Psoas muscle (tissue), 8 donors: ENCODE results near the gene PAM16. TPM values are rescaled to one million over a fixed set of nuclear protein-coding genes. Genes with fewer than 3 reads are reported as not detected.
"Not testable (repeated sequence)": the region's sequence is repeated elsewhere in the genome, so short reads cannot be mapped to it uniquely, and the experiment has no call there.

Experiments used
- ATAC-seq, 4 donors: fragments of 200-7000 bp; cut with Tn5 transposase; one replicate each; pipeline ENCODE4 v1.9.1; 2020; ENCODE audit warnings: moderate library complexity in 3 of 4, mild to moderate bottlenecking in 2 of 4
- DNase-seq, 2 donors: peaks; one replicate each; pipeline ENCODE4 v3.0.0-alpha.2; 2020
- H3K27ac ChIP-seq: fragments of 200-600 bp; one replicate; pipeline ENCODE4 v1.8.0; 2022
- H3K27me3 ChIP-seq, 3 donors: fragments of 200-600 bp in 1 of 3; one replicate each; pipeline versions ENCODE4 v1.6.1 to v1.8.0; 2013 to 2022; ENCODE audit warnings: low read length in 2 of 3, mild to moderate bottlenecking in 2 of 3, moderate library complexity in 1 of 3; ENCODE audit not compliant: insufficient read depth in 3 of 3
- H3K36me3 ChIP-seq, 2 donors: fragments of 200-600 bp in 1 of 2; one replicate each; pipeline versions ENCODE4 v1.6.1 to v1.8.0; 2013 to 2022; ENCODE audit warnings: low read depth in 1 of 2, mild to moderate bottlenecking in 1 of 2, moderate library complexity in 1 of 2; ENCODE audit not compliant: insufficient read depth in 1 of 2
- H3K4me1 ChIP-seq: fragments of 200-600 bp; one replicate; pipeline ENCODE4 v1.8.0; 2022
- H3K4me3 ChIP-seq: fragments of 200-600 bp; one replicate; pipeline ENCODE4 v1.8.0; 2022; ENCODE audit warnings: mild to moderate bottlenecking
- H3K9me3 ChIP-seq: fragments of 200-600 bp; one replicate; pipeline ENCODE4 v1.8.0; 2022
- WGBS, 3 donors: extraction: QIAGEN DNeasy Blood & Tissue Kit; methylation state at CpG; one replicate each; pipeline versions ENCODE4 v1.1.6 to v1.1.7; 2013; 5-methylcytosine and 5-hydroxymethylcytosine counted together
- intact Hi-C, 2 donors: fragments of 100-400 bp; cut with DNase I; formaldehyde crosslinking; loops; one replicate each; pipeline versions ENCODE4 v1.11.0 to v1.14.2; 2022
- polyA plus RNA-seq, 3 donors: library from polyadenylated mRNA; stranded (reverse); fragments of 200-250 nt; gene quantifications; one replicate each; pipeline ENCODE4 v1.2.3, GENCODE V29; 2013
- total RNA-seq, 4 donors: library from RNA; stranded (reverse); fragmentation: NEBNext Ultra II Directional in 2 of 4; extraction: Animal tissue kit (Norgen Biotek cat#: 25700) in 2 of 4; gene quantifications; one replicate each; pipeline versions ENCODE4 v1.2.1 to v1.2.4, GENCODE V29; 2021 to 2023
- TF ChIP-seq, protein P1 (sequence below): fragments of 200-600 bp; IDR thresholded peaks from one replicate; pipeline ENCODE4 v1.8.0; 2022; ENCODE audit warnings: antibody characterized with exemption
- donor health status: healthy with polysubstance abuse.
- donor health status: DM: no; HTN: no; CAD: no; lungs with moderate emphysema.
- donor health status: Bipolar disorder and iron deficiency.
- donor health status: healthy.
- donor health status: DM: yes; HTN: yes; CAD: no.
- donor health status: DM: no; HTN: no; CAD: no.
- donor health status: DM: no; HTN: no; CAD: no.
- donor health status: DM: yes; HTN: yes; CAD: no.

Gene PAM16
- total and polyA plus RNA-seq, 7 donors, result 60.5 to 163 (median 84.2) TPM

- Histone ChIP-seq H3K4me3 (no peak overlapping the region), H3K27ac (no peak overlapping the region), H3K36me3 (peaks cover 2 to 10% of the 10 kb centered on the region in 2 donors), H3K4me1 (no peaks in the 10 kb centered on the region), H3K9me3 (no peaks in the 10 kb centered on the region), H3K27me3 (no peaks in the 10 kb centered on the region)
- TF ChIP-seq, protein P1, sequence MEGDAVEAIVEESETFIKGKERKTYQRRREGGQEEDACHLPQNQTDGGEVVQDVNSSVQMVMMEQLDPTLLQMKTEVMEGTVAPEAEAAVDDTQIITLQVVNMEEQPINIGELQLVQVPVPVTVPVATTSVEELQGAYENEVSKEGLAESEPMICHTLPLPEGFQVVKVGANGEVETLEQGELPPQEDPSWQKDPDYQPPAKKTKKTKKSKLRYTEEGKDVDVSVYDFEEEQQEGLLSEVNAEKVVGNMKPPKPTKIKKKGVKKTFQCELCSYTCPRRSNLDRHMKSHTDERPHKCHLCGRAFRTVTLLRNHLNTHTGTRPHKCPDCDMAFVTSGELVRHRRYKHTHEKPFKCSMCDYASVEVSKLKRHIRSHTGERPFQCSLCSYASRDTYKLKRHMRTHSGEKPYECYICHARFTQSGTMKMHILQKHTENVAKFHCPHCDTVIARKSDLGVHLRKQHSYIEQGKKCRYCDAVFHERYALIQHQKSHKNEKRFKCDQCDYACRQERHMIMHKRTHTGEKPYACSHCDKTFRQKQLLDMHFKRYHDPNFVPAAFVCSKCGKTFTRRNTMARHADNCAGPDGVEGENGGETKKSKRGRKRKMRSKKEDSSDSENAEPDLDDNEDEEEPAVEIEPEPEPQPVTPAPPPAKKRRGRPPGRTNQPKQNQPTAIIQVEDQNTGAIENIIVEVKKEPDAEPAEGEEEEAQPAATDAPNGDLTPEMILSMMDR, result no peak
- DNase-seq (peak in 1 of 2 donors; percentile 49), ATAC-seq (no peak)
- intact Hi-C loops, result loop anchor here (5.0 to 10.0 kb wide), 4 partner anchors 130 to 353 kb away; no protein-coding TSS in a partner anchor
- WGBS, 3 donors, result 83 to 86% (median 86%) methylated on average over 32 of the region's 32 CpGs
Observed at GRCh38 chr16:4334724-4335495, 16.2 kb downstream of the PAM16 start.

DNA sequence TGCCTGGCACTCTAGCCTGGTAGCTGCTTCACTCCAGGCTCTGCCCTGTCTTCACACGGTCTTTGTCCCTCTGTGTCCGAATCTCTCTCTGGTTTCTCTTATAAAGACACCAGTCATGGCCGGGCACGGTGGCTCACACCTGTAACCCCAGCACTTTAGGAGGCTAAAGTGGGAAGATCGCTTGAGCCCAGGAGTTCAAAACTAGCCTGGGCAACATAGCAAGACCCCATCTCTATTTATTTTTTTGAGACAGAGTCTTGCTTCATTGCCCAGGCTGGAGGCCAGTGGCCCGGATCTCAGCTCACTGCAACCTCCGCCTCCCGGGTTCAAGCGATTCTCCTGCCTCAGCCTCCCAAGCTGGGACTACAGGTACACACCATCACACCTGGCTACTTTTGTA lies 17.4 kb downstream of the PAM16 start:
- intact Hi-C loops, result loop anchor here (5.0 to 10.0 kb wide), 4 partner anchors 129 to 351 kb away; no protein-coding TSS in a partner anchor
- H3K27me3 ChIP-seq, H3K4me1 ChIP-seq, H3K36me3 ChIP-seq, H3K4me3 ChIP-seq, H3K9me3 ChIP-seq, DNase-seq, ATAC-seq, H3K27ac ChIP-seq: not testable (repeated sequence)
- WGBS, 3 donors, result 88 to 89% (median 88%) methylated on average over 9 of the region's 9 CpGs

GRCh38 chr16:4333308-4333638 lies 17.8 kb downstream of the PAM16 start:
- Histone ChIP-seq H3K9me3 (no peaks in the 10 kb centered on the region), H3K36me3 (peaks cover 0 to 3% of the 10 kb centered on the region in 2 donors), H3K27me3 (no peaks in the 10 kb centered on the region), H3K4me1 (peaks cover 12% of the 10 kb centered on the region), H3K27ac (no peak overlapping the region), H3K4me3 (no peak overlapping the region)
- WGBS, 3 donors, result 73 to 81% (median 80%) methylated on average over 9 of the region's 9 CpGs
- intact Hi-C loops, result loop anchor here (5.0 to 10.0 kb wide), 4 partner anchors 128 to 351 kb away; no protein-coding TSS in a partner anchor
- TF ChIP-seq, protein P1, result no peak
- DNase-seq (no peak), ATAC-seq (no peak)

GRCh38 chr16:4332623-4333307 lies 18.4 kb downstream of the PAM16 start:
- DNase-seq (no peak), ATAC-seq (no peak)
- Histone ChIP-seq H3K9me3 (no peaks in the 10 kb centered on the region), H3K4me3 (no peak overlapping the region), H3K27me3 (no peaks in the 10 kb centered on the region), H3K4me1 (peaks cover 17% of the 10 kb centered on the region), H3K27ac (no peak overlapping the region), H3K36me3 (peaks cover 0 to 3% of the 10 kb centered on the region in 2 donors)
- TF ChIP-seq, protein P1, result no peak
- intact Hi-C loops, result loop anchor here (5.0 to 10.0 kb wide), 4 partner anchors 128 to 350 kb away; no protein-coding TSS in a partner anchor
- 76 to 84% (median 84%) methylated on average over 18 to 19 of the region's 19 CpGs for WGBS, 3 donors

GRCh38 chr16:4332083-4332482 lies 19.0 kb downstream of the PAM16 start:
- DNase-seq (no peak), ATAC-seq (no peak)
- WGBS, 3 donors, result 79 to 84% (median 84%) methylated on average over 14 of the region's 14 CpGs
- peaks cover 0 to 3% of the 10 kb centered on the region in 2 donors for H3K36me3 ChIP-seq
- no peak overlapping the region for H3K4me3 ChIP-seq
- H3K9me3 ChIP-seq, result no peaks in the 10 kb centered on the region
- no peak overlapping the region for H3K27ac ChIP-seq
- H3K27me3 ChIP-seq, result no peaks in the 10 kb centered on the region
- TF ChIP-seq, protein P1, result no peak
- intact Hi-C loops, result loop anchor here (5.0 to 10.0 kb wide), 4 partner anchors 127 to 350 kb away; no protein-coding TSS in a partner anchor
- H3K4me1 ChIP-seq, result peaks cover 19% of the 10 kb centered on the region
